ENCODE measurements around the gene EPDR1. TPM values are rescaled to one million over a fixed set of nuclear protein-coding genes. Genes with fewer than 3 reads are reported as not detected.

Gene EPDR1
- polyA plus RNA-seq, 1 donor (not counting 4 experiments of a cell fraction or from before 2014, with no cell fraction given) = not detected

- Histone ChIP-seq H3K27me3 (ENCODE audit: control insufficient read depth, extremely low read depth, insufficient read depth, low read length) (no peaks in the 10 kb centered on the region), H3K4me1 (ENCODE audit: control insufficient read depth, extremely low read depth, insufficient read depth, low read length) (no peaks in the 10 kb centered on the region), H4K20me1 (ENCODE audit: control insufficient read depth, extremely low read depth, insufficient read depth, low read length) (no peaks in the 10 kb centered on the region), H3K79me2 (ENCODE audit: control insufficient read depth, insufficient read depth, low read length) (no peaks in the 10 kb centered on the region), H3K36me3 (ENCODE audit: control insufficient read depth in 2 of 2, extremely low read depth in 1 of 2, insufficient read depth in 2 of 2, low read length in 2 of 2) (no peaks in the 10 kb centered on the region), H2AFZ (ENCODE audit: control insufficient read depth, low read length) (no peak overlapping the region), H3K9me1 (ENCODE audit: control insufficient read depth, extremely low read depth, insufficient read depth, low read length) (no peaks in the 10 kb centered on the region), H3K4me2 (ENCODE audit: control insufficient read depth, extremely low read depth, insufficient read depth, low read depth, low read length) (no peak overlapping the region), H3K9me3 (ENCODE audit: control insufficient read depth, low read depth, low read length) (no peaks in the 10 kb centered on the region), H3K27ac (ENCODE audit: control insufficient read depth, insufficient read depth, low read length) (no peak overlapping the region), H3K4me3 (ENCODE audit: control insufficient read depth in 2 of 3, extremely low read depth in 1 of 3, insufficient read depth in 2 of 3, low read depth in 1 of 3, low read length in 3 of 3) (no peak overlapping the region), H3K9ac (ENCODE audit: control insufficient read depth, extremely low read depth, insufficient read depth, low read length) (no peak overlapping the region)
- dilution Hi-C loops (cut with MboI; ENCODE audit: extremely low pct_ligation_motif_present, low sequenced_read_pairs) = no loop called here
- no peak for DNase-seq (ENCODE audit: low read depth, low spot score)
- no peak for FAIRE-seq
- TF ChIP-seq CTCF (optimal IDR thresholded peaks at IDR 0.05 in 1 of 3, IDR thresholded peaks at IDR 0.05 in 1 of 3, conservative IDR thresholded peaks at IDR 0.05 in 1 of 3; ENCODE audit: extremely low read depth in 1 of 3, insufficient read depth in 2 of 3, low read length in 3 of 3) (no peak), EZH2 (IDR thresholded peaks at IDR 0.05; ENCODE audit: low read length) (no peak)
Observed at GRCh38 chr7:37999673-38000072, 79.2 kb downstream of the EPDR1 start.

GRCh38 chr7:38000272-38000671 is 79.8 kb downstream of the EPDR1 start:
- H4K20me1 ChIP-seq (ENCODE audit: control insufficient read depth, extremely low read depth, insufficient read depth, low read length) = no peaks in the 10 kb centered on the region
- no peak for TF ChIP-seq CTCF (optimal IDR thresholded peaks at IDR 0.05 in 1 of 3, IDR thresholded peaks at IDR 0.05 in 1 of 3, conservative IDR thresholded peaks at IDR 0.05 in 1 of 3; ENCODE audit: extremely low read depth in 1 of 3, insufficient read depth in 2 of 3, low read length in 3 of 3)
- no peak for TF ChIP-seq EZH2 (IDR thresholded peaks at IDR 0.05; ENCODE audit: low read length)
- DNase-seq (ENCODE audit: low read depth, low spot score) = no peak
- no peaks in the 10 kb centered on the region for H3K9me1 ChIP-seq (ENCODE audit: control insufficient read depth, extremely low read depth, insufficient read depth, low read length)
- no peaks in the 10 kb centered on the region for H3K4me1 ChIP-seq (ENCODE audit: control insufficient read depth, extremely low read depth, insufficient read depth, low read length)
- no peak overlapping the region for H3K4me3 ChIP-seq (ENCODE audit: control insufficient read depth in 2 of 3, extremely low read depth in 1 of 3, insufficient read depth in 2 of 3, low read depth in 1 of 3, low read length in 3 of 3)
- no peak overlapping the region for H3K4me2 ChIP-seq (ENCODE audit: control insufficient read depth, extremely low read depth, insufficient read depth, low read depth, low read length)
- no peak overlapping the region for H3K27ac ChIP-seq (ENCODE audit: control insufficient read depth, insufficient read depth, low read length)
- H3K36me3 ChIP-seq (ENCODE audit: control insufficient read depth in 2 of 2, extremely low read depth in 1 of 2, insufficient read depth in 2 of 2, low read length in 2 of 2) = no peaks in the 10 kb centered on the region
- FAIRE-seq = no peak
- no peaks in the 10 kb centered on the region for H3K9me3 ChIP-seq (ENCODE audit: control insufficient read depth, low read depth, low read length)
- no peak overlapping the region for H3K9ac ChIP-seq (ENCODE audit: control insufficient read depth, extremely low read depth, insufficient read depth, low read length)
- dilution Hi-C loops (cut with MboI; ENCODE audit: extremely low pct_ligation_motif_present, low sequenced_read_pairs) = no loop called here
- H3K27me3 ChIP-seq (ENCODE audit: control insufficient read depth, extremely low read depth, insufficient read depth, low read length) = no peaks in the 10 kb centered on the region
- no peak overlapping the region for H2AFZ ChIP-seq (ENCODE audit: control insufficient read depth, low read length)
- H3K79me2 ChIP-seq (ENCODE audit: control insufficient read depth, insufficient read depth, low read length) = no peaks in the 10 kb centered on the region

Other genes starting within 250 kb of the EPDR1 start
- gene GPR141, start 236.9 kb upstream of the EPDR1 start, polyA plus RNA-seq = not detected in 3 replicates
- not detected in 3 replicates for gene NME8, start 72.0 kb upstream of the EPDR1 start, polyA plus RNA-seq
- gene SFRP4, start 3.8 kb upstream of the EPDR1 start, polyA plus RNA-seq = not detected in 3 replicates